ENCODE measurements around the gene ARAP3.

The ARAP3 gene

GRCh38 chr5:141701360-141702119 lies 19.5 kb upstream of the ARAP3 start:
- no peak for TF ChIP-seq REST (IDR thresholded peaks at IDR 0.05; ENCODE audit: low read depth)
- no peak for TF ChIP-seq CREB1 (IDR thresholded peaks at IDR 0.05; ENCODE audit: low read depth)
- no peak for TF ChIP-seq TEAD4 (IDR thresholded peaks at IDR 0.05)
- no peak for TF ChIP-seq FOXM1 (IDR thresholded peaks at IDR 0.05; ENCODE audit: borderline replicate concordance, low read depth)
- TF ChIP-seq TCF12 (IDR thresholded peaks at IDR 0.05; ENCODE audit: low read depth): no peak
- no peak for TF ChIP-seq MAX (IDR thresholded peaks at IDR 0.05)
- TF ChIP-seq ZBTB7A (IDR thresholded peaks at IDR 0.05; ENCODE audit: low read depth): no peak
- TF ChIP-seq YY1 (IDR thresholded peaks at IDR 0.05; ENCODE audit: low read depth): no peak
- no peak for TF ChIP-seq USF1 (IDR thresholded peaks at IDR 0.05)
- TF ChIP-seq EGR1 (IDR thresholded peaks at IDR 0.05): no peak
- TF ChIP-seq TAF1 (IDR thresholded peaks at IDR 0.05; ENCODE audit: low read depth): no peak
- no peak for TF ChIP-seq CEBPB (IDR thresholded peaks at IDR 0.05)
- no peak for TF ChIP-seq NFIC (IDR thresholded peaks at IDR 0.05)
- TF ChIP-seq RAD21 (IDR thresholded peaks at IDR 0.05; ENCODE audit: low read depth): no peak
- TF ChIP-seq EP300 (IDR thresholded peaks at IDR 0.05; ENCODE audit: borderline replicate concordance): no peak

DNA sequence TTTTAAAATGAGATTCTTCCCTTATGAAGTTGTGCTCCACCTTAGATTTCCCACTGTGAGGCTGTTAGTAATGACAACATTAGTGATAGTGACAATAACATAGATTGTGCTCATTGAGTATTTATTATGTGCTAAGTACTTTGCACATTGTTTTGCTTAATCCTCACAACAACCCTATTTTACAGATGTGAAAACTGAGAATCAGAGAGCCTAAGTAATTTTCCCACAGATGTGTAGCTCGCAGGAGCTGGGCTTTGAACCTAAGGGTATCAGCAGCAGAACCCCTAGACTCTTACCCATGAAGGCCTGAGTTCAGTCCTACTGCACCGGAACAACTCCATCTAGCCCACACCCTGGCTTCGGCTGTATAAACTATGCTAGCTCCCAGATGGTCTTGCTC lies 15.6 kb upstream of the ARAP3 start:
- TF ChIP-seq YY1 (IDR thresholded peaks at IDR 0.05; ENCODE audit: low read depth): no peak
- TF ChIP-seq NFIC (IDR thresholded peaks at IDR 0.05): no peak
- no peak for TF ChIP-seq MAX (IDR thresholded peaks at IDR 0.05)

GRCh38 chr5:141696431-141696830 lies 14.4 kb upstream of the ARAP3 start:
- TF ChIP-seq MAX (IDR thresholded peaks at IDR 0.05) (no peak), REST (IDR thresholded peaks at IDR 0.05; ENCODE audit: low read depth) (no peak), NFIC (IDR thresholded peaks at IDR 0.05) (no peak), USF1 (IDR thresholded peaks at IDR 0.05) (no peak), TEAD4 (IDR thresholded peaks at IDR 0.05) (no peak), RAD21 (IDR thresholded peaks at IDR 0.05; ENCODE audit: low read depth) (no peak), EP300 (IDR thresholded peaks at IDR 0.05; ENCODE audit: borderline replicate concordance) (no peak), TCF12 (IDR thresholded peaks at IDR 0.05; ENCODE audit: low read depth) (no peak), CEBPB (IDR thresholded peaks at IDR 0.05) (no peak), FOXM1 (IDR thresholded peaks at IDR 0.05; ENCODE audit: borderline replicate concordance, low read depth) (no peak), TAF1 (IDR thresholded peaks at IDR 0.05; ENCODE audit: low read depth) (no peak), CREB1 (IDR thresholded peaks at IDR 0.05; ENCODE audit: low read depth) (no peak), EGR1 (IDR thresholded peaks at IDR 0.05) (no peak), YY1 (IDR thresholded peaks at IDR 0.05; ENCODE audit: low read depth) (no peak), ZBTB7A (IDR thresholded peaks at IDR 0.05; ENCODE audit: low read depth) (no peak)

- TF ChIP-seq EGR1 (IDR thresholded peaks at IDR 0.05) (no peak), CEBPB (IDR thresholded peaks at IDR 0.05) (no peak)
Observed at GRCh38 chr5:141695627-141696215, 13.7 kb upstream of the ARAP3 start.

GRCh38 chr5:141694479-141694878 lies 12.4 kb upstream of the ARAP3 start:
- TF ChIP-seq CEBPB (IDR thresholded peaks at IDR 0.05): no peak
- TF ChIP-seq REST (IDR thresholded peaks at IDR 0.05; ENCODE audit: low read depth): no peak
- no peak for TF ChIP-seq NFIC (IDR thresholded peaks at IDR 0.05)
- no peak for TF ChIP-seq EP300 (IDR thresholded peaks at IDR 0.05; ENCODE audit: borderline replicate concordance)
- TF ChIP-seq MAX (IDR thresholded peaks at IDR 0.05): no peak
- TF ChIP-seq EGR1 (IDR thresholded peaks at IDR 0.05): no peak
- no peak for TF ChIP-seq YY1 (IDR thresholded peaks at IDR 0.05; ENCODE audit: low read depth)
- no peak for TF ChIP-seq USF1 (IDR thresholded peaks at IDR 0.05)
- TF ChIP-seq ZBTB7A (IDR thresholded peaks at IDR 0.05; ENCODE audit: low read depth): no peak
- no peak for TF ChIP-seq TEAD4 (IDR thresholded peaks at IDR 0.05)
- no peak for TF ChIP-seq RAD21 (IDR thresholded peaks at IDR 0.05; ENCODE audit: low read depth)
- TF ChIP-seq CREB1 (IDR thresholded peaks at IDR 0.05; ENCODE audit: low read depth): no peak
- no peak for TF ChIP-seq TCF12 (IDR thresholded peaks at IDR 0.05; ENCODE audit: low read depth)
- TF ChIP-seq FOXM1 (IDR thresholded peaks at IDR 0.05; ENCODE audit: borderline replicate concordance, low read depth): no peak
